AG09319 (cell line): ENCODE data around the gene VEGFC.
A peak's percentile ranks its signal among the peaks of the same experiment; 100 is the strongest.

Source experiments
- DNase-seq: peaks from one replicate; pipeline ENCODE4 v3.0.0-alpha.2; 2010; ENCODE audit warnings: low read depth; ENCODE audit errors: extremely low read depth
- TF ChIP-seq, protein P1 (sequence below): IDR thresholded peaks from 2 replicates; pipeline ENCODE4 v1.5.1; 2011; ENCODE audit warnings: low read depth, mild to moderate bottlenecking, inconsistent platforms, low read length, moderate library complexity

The VEGFC gene

GRCh38 chr4:176741253-176741652 is 51.5 kb downstream of the VEGFC start:
- no peak for DNase-seq
- TF ChIP-seq, protein P1, sequence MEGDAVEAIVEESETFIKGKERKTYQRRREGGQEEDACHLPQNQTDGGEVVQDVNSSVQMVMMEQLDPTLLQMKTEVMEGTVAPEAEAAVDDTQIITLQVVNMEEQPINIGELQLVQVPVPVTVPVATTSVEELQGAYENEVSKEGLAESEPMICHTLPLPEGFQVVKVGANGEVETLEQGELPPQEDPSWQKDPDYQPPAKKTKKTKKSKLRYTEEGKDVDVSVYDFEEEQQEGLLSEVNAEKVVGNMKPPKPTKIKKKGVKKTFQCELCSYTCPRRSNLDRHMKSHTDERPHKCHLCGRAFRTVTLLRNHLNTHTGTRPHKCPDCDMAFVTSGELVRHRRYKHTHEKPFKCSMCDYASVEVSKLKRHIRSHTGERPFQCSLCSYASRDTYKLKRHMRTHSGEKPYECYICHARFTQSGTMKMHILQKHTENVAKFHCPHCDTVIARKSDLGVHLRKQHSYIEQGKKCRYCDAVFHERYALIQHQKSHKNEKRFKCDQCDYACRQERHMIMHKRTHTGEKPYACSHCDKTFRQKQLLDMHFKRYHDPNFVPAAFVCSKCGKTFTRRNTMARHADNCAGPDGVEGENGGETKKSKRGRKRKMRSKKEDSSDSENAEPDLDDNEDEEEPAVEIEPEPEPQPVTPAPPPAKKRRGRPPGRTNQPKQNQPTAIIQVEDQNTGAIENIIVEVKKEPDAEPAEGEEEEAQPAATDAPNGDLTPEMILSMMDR, result no peak

DNA sequence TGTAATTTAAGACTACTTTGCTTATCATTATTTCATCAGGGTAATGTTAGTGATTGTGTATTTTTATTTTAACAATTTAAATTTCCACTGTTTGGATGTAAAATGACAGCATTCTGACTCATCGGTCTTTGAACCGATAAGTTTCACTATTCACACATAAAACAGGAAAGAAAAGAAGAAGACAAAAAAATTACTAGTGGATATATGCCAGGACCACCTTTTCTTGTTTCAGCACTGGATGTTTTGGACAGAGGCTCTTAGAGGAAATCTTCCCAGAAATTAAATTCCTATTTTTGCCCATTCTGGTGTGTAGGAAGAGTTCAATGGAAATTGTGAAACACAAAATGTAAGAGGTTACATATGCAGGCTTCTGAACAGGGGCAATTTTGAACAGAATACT is 57.4 kb downstream of the VEGFC start:
- DNase-seq, result peak; percentile 7
- TF ChIP-seq, protein P1, result no peak

GRCh38 chr4:176734461-176734860 is 58.3 kb downstream of the VEGFC start:
- TF ChIP-seq, protein P1, result no peak
- no peak for DNase-seq

- DNase-seq, result no peak
- TF ChIP-seq, protein P1, result no peak
These were observed 63.2 kb downstream of the VEGFC start for GRCh38 chr4:176729489-176729888.

- TF ChIP-seq, protein P1, result no peak
- no peak for DNase-seq
These were observed 65.9 kb downstream of the VEGFC start for GRCh38 chr4:176726803-176727202.

DNA sequence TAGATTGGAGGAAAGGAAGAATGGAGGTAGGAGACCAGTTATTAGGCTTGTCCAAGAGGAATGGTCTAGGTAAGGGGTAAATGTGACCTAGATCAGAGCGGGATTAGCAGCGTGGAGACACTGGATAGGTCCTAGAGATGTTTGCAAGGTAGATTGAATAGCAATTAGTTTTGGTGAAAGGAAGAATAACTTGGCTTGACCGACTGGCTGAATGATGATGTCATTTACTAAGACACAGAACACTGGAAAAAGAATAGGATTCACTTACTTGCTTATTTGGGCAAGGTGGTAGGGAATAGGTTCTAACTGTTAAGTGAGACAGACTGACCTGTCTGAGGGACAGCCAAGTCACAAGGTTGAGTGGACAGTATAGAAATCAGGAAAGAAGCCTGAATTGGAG is 71.3 kb downstream of the VEGFC start:
- no peak for DNase-seq
- TF ChIP-seq, protein P1, result no peak

- DNase-seq, result no peak
- TF ChIP-seq, protein P1, result no peak
These were observed 73.8 kb downstream of the VEGFC start for GRCh38 chr4:176718881-176719280.
